Measurements from ENCODE around the gene E2F4.

The E2F4 gene

DNA sequence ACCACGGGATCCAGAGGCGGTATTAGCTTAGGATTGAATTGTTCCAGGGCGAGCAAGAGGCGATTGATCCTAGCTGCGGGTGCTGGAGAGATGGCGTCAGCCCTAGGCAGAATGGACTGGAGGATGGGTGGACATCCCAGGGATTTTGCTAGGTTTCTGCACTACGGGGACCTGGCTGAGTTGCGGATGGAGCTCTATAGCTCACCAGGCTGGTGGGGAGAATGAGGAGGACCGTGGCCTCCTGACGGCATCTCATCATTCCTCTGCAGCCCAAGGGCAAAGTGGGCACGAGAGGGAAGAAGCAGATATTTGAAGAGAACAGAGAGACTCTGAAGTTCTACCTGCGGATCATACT, 35.6 kb downstream of the E2F4 start:
- Histone ChIP-seq H3K9me3 (ENCODE audit: insufficient read depth, low read length) (no peaks in the 10 kb centered on the region), H3K27me3 (ENCODE audit: insufficient read depth, insufficient read length) (peaks cover 10% of the 10 kb centered on the region), H3K36me3 (ENCODE audit: insufficient read depth, insufficient read length, low read length) (peaks cover 48% of the 10 kb centered on the region), H3K4me3 (ENCODE audit: insufficient read length, low read depth) (peak overlapping the region; percentile 97), H3K4me1 (ENCODE audit: insufficient read depth, insufficient read length) (peaks cover 5% of the 10 kb centered on the region), H3K9ac (ENCODE audit: insufficient read length, low read depth) (peak overlapping the region; percentile 97)
- TF ChIP-seq ZNF274 (IDR thresholded peaks at IDR 0.05; ENCODE audit: low read depth, low read length) (no peak), SUZ12 (IDR thresholded peaks at IDR 0.05; ENCODE audit: extremely low read depth, insufficient read depth, insufficient read length) (no peak), YY1 (IDR thresholded peaks at IDR 0.05; ENCODE audit: insufficient read depth, insufficient read length) (no peak)
- DNase-seq (ENCODE audit: low read depth, low spot score) = no peak

DNA sequence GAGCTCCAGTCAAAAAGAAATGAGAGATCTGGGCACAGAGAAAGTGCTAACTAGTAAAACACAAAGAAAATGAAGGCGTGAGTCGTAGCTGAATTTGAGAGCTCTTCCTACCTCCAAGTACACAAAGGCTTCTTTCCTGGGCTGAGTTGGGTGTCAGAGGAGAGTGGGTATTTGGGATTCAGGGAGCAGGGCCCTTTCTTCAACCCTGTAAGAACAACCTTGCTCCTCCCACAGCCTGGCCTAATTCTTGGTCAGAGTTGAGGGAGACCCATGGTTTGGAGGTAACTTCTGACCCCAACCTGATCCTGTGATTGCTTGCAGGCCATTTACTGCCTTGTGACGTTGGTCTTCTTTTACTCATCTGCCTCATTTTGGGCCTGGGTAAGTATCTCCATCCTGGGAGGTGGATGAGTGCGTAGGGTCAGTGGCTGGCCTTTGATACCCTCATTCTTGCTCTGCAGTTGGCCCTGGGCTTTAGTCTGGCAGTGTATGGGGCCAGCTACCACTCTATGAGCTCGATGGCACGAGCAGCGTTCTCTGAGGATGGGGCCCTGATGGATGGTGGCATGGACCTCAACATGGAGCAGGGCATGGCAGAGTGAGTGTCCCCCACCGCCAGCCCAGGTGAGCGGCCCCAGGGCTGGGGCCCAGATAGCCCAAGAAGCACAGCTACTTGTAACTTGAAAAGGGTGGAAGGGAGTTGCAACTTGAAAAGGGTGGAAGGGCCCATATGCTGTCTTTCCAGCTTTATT, 36.3 kb downstream of the E2F4 start:
- TF ChIP-seq YY1 (IDR thresholded peaks at IDR 0.05; ENCODE audit: insufficient read depth, insufficient read length) (no peak), ZNF274 (IDR thresholded peaks at IDR 0.05; ENCODE audit: low read depth, low read length) (no peak)
- Histone ChIP-seq H3K9me3 (ENCODE audit: insufficient read depth, low read length) (no peaks in the 10 kb centered on the region), H3K9ac (ENCODE audit: insufficient read length, low read depth) (peak overlapping the region; percentile 97), H3K4me3 (ENCODE audit: insufficient read length, low read depth) (peak overlapping the region; percentile 97), H3K36me3 (ENCODE audit: insufficient read depth, insufficient read length, low read length) (peaks cover 50% of the 10 kb centered on the region), H3K27me3 (ENCODE audit: insufficient read depth, insufficient read length) (peaks cover 10% of the 10 kb centered on the region), H3K4me1 (ENCODE audit: insufficient read depth, insufficient read length) (peaks cover 5% of the 10 kb centered on the region)
- DNase-seq (ENCODE audit: low read depth, low spot score) = no peak

GRCh38 chr16:67228905-67229304, 37.0 kb downstream of the E2F4 start:
- Histone ChIP-seq H3K4me1 (ENCODE audit: insufficient read depth, insufficient read length) (peaks cover 5% of the 10 kb centered on the region), H3K9me3 (ENCODE audit: insufficient read depth, low read length) (no peaks in the 10 kb centered on the region), H3K9ac (ENCODE audit: insufficient read length, low read depth) (no peak overlapping the region), H3K27me3 (ENCODE audit: insufficient read depth, insufficient read length) (peaks cover 10% of the 10 kb centered on the region), H3K4me3 (ENCODE audit: insufficient read length, low read depth) (no peak overlapping the region), H3K36me3 (ENCODE audit: insufficient read depth, insufficient read length, low read length) (peaks cover 56% of the 10 kb centered on the region)
- no peak for DNase-seq (ENCODE audit: low read depth, low spot score)
- TF ChIP-seq SUZ12 (IDR thresholded peaks at IDR 0.05; ENCODE audit: extremely low read depth, insufficient read depth, insufficient read length) (no peak), ZNF274 (IDR thresholded peaks at IDR 0.05; ENCODE audit: low read depth, low read length) (no peak)

DNA sequence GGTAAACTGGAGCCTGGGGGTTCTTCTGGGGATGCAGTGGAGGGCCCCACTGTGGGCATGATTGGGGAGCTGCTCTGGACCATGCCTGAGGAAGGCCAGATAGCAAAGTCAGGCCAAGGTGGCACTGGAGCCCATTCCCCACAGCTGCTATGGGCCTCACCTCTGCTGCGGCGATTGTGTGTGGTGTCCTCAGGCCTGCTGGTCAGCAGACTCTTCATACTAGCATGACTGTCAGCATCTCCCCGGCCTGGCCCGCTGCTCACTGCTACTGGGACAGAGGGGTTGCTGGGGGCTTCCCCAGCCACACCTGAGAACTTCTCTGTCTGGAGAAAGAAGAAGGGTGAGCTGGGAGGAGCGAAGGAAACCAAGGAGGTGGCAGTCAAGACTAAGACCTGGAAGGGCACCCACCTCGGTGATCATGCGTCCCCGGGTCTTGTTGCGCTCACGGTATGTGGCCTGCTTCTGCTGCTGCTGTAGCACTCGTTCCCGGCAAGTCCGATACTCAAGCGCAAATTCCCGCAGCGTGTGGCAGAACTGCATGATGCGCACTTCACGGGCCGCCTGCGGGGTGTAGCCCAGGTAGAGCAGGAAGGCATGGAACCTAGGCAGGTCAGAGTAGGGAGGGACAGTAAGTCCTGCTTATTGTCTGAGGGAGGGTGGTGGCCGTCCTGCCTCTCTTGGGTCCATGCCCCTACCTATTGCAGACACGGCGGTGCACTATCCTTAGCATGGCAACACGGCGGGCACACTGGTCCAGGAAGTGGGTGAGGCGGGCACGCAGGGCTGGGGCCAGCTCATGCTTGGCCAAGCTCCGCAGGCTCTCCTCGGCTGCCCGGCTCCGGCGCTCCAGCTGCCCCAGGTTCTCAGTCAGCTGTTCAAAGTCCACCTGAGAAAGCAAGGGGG, 38.2 kb downstream of the E2F4 start:
- DNase-seq (ENCODE audit: low read depth, low spot score) = no peak
- Histone ChIP-seq H3K4me1 (ENCODE audit: insufficient read depth, insufficient read length) (peaks cover 5% of the 10 kb centered on the region), H3K4me3 (ENCODE audit: insufficient read length, low read depth) (no peak overlapping the region), H3K9ac (ENCODE audit: insufficient read length, low read depth) (no peak overlapping the region), H3K27me3 (ENCODE audit: insufficient read depth, insufficient read length) (peaks cover 9% of the 10 kb centered on the region), H3K9me3 (ENCODE audit: insufficient read depth, low read length) (no peaks in the 10 kb centered on the region), H3K36me3 (ENCODE audit: insufficient read depth, insufficient read length, low read length) (peaks cover 68% of the 10 kb centered on the region)
- TF ChIP-seq SUZ12 (IDR thresholded peaks at IDR 0.05; ENCODE audit: extremely low read depth, insufficient read depth, insufficient read length) (no peak), ZNF274 (IDR thresholded peaks at IDR 0.05; ENCODE audit: low read depth, low read length) (no peak), YY1 (IDR thresholded peaks at IDR 0.05; ENCODE audit: insufficient read depth, insufficient read length) (no peak)

GRCh38 chr16:67230809-67231660, 39.1 kb downstream of the E2F4 start:
- peaks cover 9% of the 10 kb centered on the region for H3K4me1 ChIP-seq (ENCODE audit: insufficient read depth, insufficient read length)
- H3K9me3 ChIP-seq (ENCODE audit: insufficient read depth, low read length) = no peaks in the 10 kb centered on the region
- H3K27me3 ChIP-seq (ENCODE audit: insufficient read depth, insufficient read length) = peaks cover under 1% of the 10 kb centered on the region
- no peak for DNase-seq (ENCODE audit: low read depth, low spot score)
- no peak overlapping the region for H3K4me3 ChIP-seq (ENCODE audit: insufficient read length, low read depth)
- peaks cover 77% of the 10 kb centered on the region for H3K36me3 ChIP-seq (ENCODE audit: insufficient read depth, insufficient read length, low read length)
- H3K9ac ChIP-seq (ENCODE audit: insufficient read length, low read depth) = no peak overlapping the region
- TF ChIP-seq YY1 (IDR thresholded peaks at IDR 0.05; ENCODE audit: insufficient read depth, insufficient read length) (no peak), ZNF274 (IDR thresholded peaks at IDR 0.05; ENCODE audit: low read depth, low read length) (no peak), SUZ12 (IDR thresholded peaks at IDR 0.05; ENCODE audit: extremely low read depth, insufficient read depth, insufficient read length) (no peak)

GRCh38 chr16:67233596-67233995, 41.6 kb downstream of the E2F4 start:
- Histone ChIP-seq H3K4me1 (ENCODE audit: insufficient read depth, insufficient read length) (peaks cover 8% of the 10 kb centered on the region), H3K4me3 (ENCODE audit: insufficient read length, low read depth) (no peak overlapping the region), H3K9me3 (ENCODE audit: insufficient read depth, low read length) (no peaks in the 10 kb centered on the region), H3K9ac (ENCODE audit: insufficient read length, low read depth) (peak overlapping the region; percentile 32), H3K27me3 (ENCODE audit: insufficient read depth, insufficient read length) (no peaks in the 10 kb centered on the region), H3K36me3 (ENCODE audit: insufficient read depth, insufficient read length, low read length) (peaks cover 90% of the 10 kb centered on the region)
- TF ChIP-seq SUZ12 (IDR thresholded peaks at IDR 0.05; ENCODE audit: extremely low read depth, insufficient read depth, insufficient read length) = no peak
- TF ChIP-seq ZNF274 (IDR thresholded peaks at IDR 0.05; ENCODE audit: low read depth, low read length) = no peak
- no peak for TF ChIP-seq YY1 (IDR thresholded peaks at IDR 0.05; ENCODE audit: insufficient read depth, insufficient read length)
- DNase-seq (ENCODE audit: low read depth, low spot score) = no peak

Data from NT2/D1 (cell line).